ENCODE results near the gene PBX4. TPM values are rescaled to one million over a fixed set of nuclear protein-coding genes. Genes with fewer than 3 reads are reported as not detected.
"Not testable (repeated sequence)": the region's sequence is repeated elsewhere in the genome, so short reads cannot be mapped to it uniquely, and the experiment has no call there.

PBX4 gene
- total RNA-seq, 4 donors from 2014 or later = 22.5 to 62.4 (median 38.4) TPM

- 75 to 80% methylated on average over 1 of the region's 1 CpG for WGBS, 2 donors
- H3K27ac ChIP-seq = peak overlapping the region; percentile 89 to 93 (median 90)
- intact Hi-C loops (cut with DNase I) = no loop called here
- H3K4me3 ChIP-seq (replicated peaks in 1 of 3) = no peak overlapping the region
- H3K27me3 ChIP-seq = no peaks in the 10 kb centered on the region
- DNase-seq = peak in 1 of 2 donors; percentile 41
- peaks cover 61 to 76% of the 10 kb centered on the region in 2 donors for H3K4me1 ChIP-seq
- no peaks in the 10 kb centered on the region for H3K9me3 ChIP-seq
- TF ChIP-seq CTCF (IDR thresholded peaks at IDR 0.05) (no peak), POLR2A (IDR thresholded peaks at IDR 0.05) (no peak)
- H3K36me3 ChIP-seq = no peaks in the 10 kb centered on the region
Measured at GRCh38 chr19:19606021-19606420, 12.5 kb downstream of the PBX4 start.

GRCh38 chr19:19602713-19603324 is 15.7 kb downstream of the PBX4 start:
- Histone ChIP-seq H3K9me3 (no peaks in the 10 kb centered on the region), H3K27ac (peak overlapping the region; percentile 63 to 90 (median 67)), H3K27me3 (no peaks in the 10 kb centered on the region), H3K4me1 (peaks cover 39 to 52% of the 10 kb centered on the region in 2 donors), H3K36me3 (no peaks in the 10 kb centered on the region), H3K4me3 (replicated peaks in 1 of 3) (no peak overlapping the region)
- intact Hi-C loops (cut with DNase I) = no loop called here
- no peak for DNase-seq
- WGBS, 2 donors = 76 to 77% methylated on average over 3 of the region's 3 CpGs
- no peak for TF ChIP-seq CTCF (IDR thresholded peaks at IDR 0.05)
- TF ChIP-seq POLR2A (IDR thresholded peaks at IDR 0.05) = no peak

GRCh38 chr19:19602136-19602712 is 16.3 kb downstream of the PBX4 start:
- 78 to 88% methylated on average over 9 of the region's 9 CpGs for WGBS, 2 donors
- H3K4me3 ChIP-seq (replicated peaks in 1 of 3) = no peak overlapping the region
- TF ChIP-seq CTCF (IDR thresholded peaks at IDR 0.05) = no peak
- no peak for TF ChIP-seq POLR2A (IDR thresholded peaks at IDR 0.05)
- H3K27ac ChIP-seq = peak overlapping the region; percentile 63 to 90 (median 67)
- intact Hi-C loops (cut with DNase I) = no loop called here
- no peaks in the 10 kb centered on the region for H3K36me3 ChIP-seq
- DNase-seq = no peak
- no peaks in the 10 kb centered on the region for H3K9me3 ChIP-seq
- no peaks in the 10 kb centered on the region for H3K27me3 ChIP-seq
- H3K4me1 ChIP-seq = peaks cover 34 to 52% of the 10 kb centered on the region in 2 donors

GRCh38 chr19:19600793-19601330 is 17.6 kb downstream of the PBX4 start:
- Histone ChIP-seq H3K9me3 (no peaks in the 10 kb centered on the region), H3K4me3 (replicated peaks in 1 of 3) (no peak overlapping the region), H3K27ac (peak overlapping the region; percentile 63 to 90 (median 67)), H3K36me3 (no peaks in the 10 kb centered on the region), H3K4me1 (peaks cover 22 to 51% of the 10 kb centered on the region in 2 donors), H3K27me3 (no peaks in the 10 kb centered on the region)
- intact Hi-C loops (cut with DNase I) = no loop called here
- WGBS, 2 donors = 58 to 59% methylated on average over 1 of the region's 1 CpG
- TF ChIP-seq CTCF (IDR thresholded peaks at IDR 0.05) (no peak), POLR2A (IDR thresholded peaks at IDR 0.05) (no peak)
- DNase-seq = peak in 1 of 2 donors; percentile 33

- H3K9me3 ChIP-seq; H3K27me3 ChIP-seq; H3K4me3 ChIP-seq (replicated peaks in 1 of 3); intact Hi-C loops (cut with DNase I); H3K36me3 ChIP-seq; DNase-seq: not testable (repeated sequence)
- 89 to 90% methylated on average over 20 of the region's 20 CpGs for WGBS, 2 donors
- H3K27ac ChIP-seq = peak overlapping the region; percentile 80 to 90 (median 87)
- peaks cover 35 to 66% of the 10 kb centered on the region in 2 donors for H3K4me1 ChIP-seq
Measured at GRCh38 chr19:19598728-19599451, 19.6 kb downstream of the PBX4 start.
